GM18520 (cell line): ENCODE measurements around the gene FHIT.
"Not testable (repeated sequence)": the region's sequence is repeated elsewhere in the genome, so short reads cannot be mapped to it uniquely, and the experiment has no call there.

Experiments
- ATAC-seq: cut with Tn5 transposase; IDR thresholded peaks from one replicate; pipeline ENCODE4 v1.9.1; 2021; ENCODE audit not compliant: unreplicated experiment

The FHIT gene

DNA sequence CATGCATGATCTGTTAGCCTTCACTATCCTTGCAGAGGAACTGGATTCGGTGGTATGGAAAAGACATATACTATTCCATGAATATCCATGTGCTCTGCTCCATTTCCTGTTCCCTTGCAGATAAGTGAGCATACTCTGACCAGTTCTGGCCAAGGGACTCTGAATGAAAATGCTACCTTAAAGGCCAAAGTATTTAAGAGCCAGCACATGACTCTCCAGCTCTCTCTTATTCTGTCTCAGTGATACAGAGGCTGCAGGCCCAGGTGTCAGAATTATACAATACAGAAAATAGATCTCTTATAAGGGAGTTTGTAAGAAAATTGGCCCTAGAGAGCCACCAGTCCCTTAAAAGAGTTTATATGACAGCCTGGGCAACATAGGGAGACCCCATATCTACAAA is 1421.7 kb downstream of the FHIT start:
- no peak for ATAC-seq

DNA sequence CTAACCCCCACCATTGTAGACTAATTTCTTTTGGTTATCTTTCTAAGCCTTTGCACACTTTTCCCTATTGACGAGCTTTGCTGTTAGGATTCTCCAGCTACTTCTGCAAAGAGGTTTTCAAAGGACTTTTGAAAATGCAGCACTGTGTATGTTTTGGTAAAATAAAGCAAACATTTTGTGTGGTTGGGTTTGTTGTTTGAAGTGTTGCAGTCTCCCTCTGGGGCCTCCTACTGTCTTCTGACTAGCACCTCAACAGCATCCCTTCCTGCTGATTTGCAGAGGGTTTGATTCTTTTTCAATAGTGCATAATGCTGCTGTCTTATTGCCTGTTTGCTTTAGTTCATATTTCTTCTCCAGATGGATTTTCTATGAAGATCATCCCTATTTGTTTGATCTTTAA is 1426.4 kb downstream of the FHIT start:
- no peak for ATAC-seq

DNA sequence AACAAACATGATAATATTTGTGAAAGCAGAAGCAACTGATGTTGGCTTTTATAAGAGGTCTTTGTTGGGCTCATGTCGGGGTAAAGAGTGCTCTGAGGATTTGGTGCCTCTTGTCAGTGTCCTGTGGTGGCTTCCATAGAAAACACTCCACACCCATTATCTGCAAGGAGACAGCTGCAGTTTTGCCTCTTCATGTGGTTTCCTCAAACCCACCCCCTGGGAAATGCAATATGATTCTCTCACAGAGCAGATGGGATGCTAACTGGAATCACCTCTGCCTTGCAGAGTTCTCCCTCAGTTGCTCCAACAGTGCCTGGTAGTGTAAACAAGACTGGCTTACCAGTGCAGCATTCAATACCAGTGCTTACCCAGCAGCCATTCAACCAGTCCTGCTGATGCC is 1430.0 kb downstream of the FHIT start:
- no peak for ATAC-seq

DNA sequence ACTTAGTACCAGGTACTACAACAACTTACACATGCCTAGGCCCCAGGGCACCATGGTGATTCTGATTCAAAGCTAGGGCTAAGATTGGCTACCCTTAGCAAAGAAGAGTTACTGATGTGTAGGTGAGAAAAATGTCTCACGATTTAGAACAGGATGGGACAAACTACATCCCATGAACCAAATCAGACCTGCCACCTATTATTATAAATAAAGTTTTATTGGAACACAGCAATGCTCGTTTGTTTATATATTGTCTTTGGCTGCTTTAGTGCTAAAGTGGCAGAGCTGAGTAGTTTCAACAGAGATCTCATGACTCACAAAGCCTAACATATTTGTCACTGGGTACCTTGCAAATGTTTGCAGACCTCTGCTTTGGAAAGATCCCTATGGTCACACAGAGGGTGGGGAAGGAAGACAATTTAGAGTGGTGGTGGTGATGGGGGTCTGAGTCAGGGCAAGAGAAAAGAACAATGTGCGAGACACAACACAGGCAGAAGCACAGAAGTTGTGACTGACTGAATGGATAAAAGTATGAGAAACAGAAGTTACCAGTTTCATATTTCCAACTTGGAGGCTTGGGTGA is 1430.8 kb downstream of the FHIT start:
- no peak for ATAC-seq

DNA sequence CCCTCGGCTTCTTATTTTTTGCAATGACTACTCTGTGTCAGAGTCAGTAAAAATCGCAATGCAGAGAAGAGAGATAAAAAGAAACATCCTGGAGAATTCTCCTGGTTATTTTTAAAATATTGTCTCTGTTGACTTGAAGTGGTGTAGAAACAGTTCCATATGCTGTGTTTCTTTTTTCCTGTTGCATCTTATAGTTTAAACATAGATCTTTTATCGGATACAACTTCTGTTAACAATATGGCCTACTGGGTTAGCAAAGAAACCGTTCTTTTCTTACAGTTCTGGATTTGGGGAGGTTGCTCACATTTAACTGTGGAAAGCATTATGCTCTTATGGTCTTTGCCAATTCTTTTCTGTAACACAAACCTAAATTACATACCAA is 1432.3 kb downstream of the FHIT start:
- no peak for ATAC-seq

DNA sequence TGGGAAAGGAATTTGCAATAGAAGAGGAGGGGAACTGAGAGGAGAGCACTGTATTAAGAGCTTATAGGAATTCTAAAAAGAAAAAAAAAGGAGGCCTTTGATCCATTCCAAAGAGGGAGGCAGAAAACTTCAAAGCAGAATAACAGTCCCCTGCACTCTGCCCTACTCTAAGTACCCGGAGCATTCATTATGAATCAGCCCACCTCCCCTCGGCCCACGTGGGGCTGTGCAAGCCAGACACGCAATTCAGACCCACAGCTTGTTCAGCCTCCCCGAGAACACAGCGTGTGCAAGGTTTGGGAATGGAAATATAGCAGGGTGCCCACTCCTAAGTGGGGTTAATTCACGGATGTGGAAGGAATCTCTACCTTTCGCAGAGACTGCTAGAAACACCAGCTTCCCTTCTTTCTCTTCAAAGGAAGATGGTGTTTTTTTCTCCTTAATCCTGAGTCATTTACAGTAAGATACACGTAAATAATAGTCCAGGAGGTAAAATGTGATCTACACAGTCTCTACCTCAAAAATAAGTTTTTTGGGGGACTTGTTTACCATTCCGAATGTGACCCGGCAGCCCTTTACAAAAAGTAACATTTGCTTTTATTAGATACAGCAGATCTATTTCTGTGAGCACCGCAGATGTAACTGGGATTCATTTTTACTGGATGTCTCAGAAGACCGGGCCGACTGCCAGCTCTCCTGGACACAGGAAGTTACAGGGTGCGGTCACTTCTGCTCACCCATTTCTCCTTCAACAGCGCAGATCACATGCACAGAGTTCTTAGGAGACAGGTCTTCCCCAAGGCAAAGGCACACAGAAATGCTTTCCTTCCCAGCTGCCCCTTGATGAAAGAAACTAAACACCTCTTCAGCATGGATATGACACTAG is 1433.0 kb downstream of the FHIT start:
- ATAC-seq = no peak

DNA sequence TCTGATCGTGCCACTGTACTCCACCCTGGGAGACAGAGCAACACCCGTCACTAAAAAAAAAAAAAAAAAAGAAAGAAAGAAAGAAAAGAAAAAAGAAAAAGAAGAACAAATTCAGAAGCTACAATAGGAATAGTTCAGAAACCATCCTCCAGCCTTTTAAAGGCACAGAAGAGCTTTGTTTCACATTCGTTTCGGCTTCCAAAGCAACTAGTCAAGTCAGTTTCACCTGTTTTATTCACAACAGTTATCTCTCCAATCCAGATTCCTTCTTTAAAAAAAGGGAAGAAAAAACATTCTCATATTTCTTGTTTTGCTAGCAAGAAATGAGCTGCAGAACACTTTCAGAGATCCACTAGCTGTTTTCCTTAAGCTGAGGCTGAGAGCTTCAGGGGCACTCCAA is 1433.7 kb downstream of the FHIT start:
- no peak for ATAC-seq

DNA sequence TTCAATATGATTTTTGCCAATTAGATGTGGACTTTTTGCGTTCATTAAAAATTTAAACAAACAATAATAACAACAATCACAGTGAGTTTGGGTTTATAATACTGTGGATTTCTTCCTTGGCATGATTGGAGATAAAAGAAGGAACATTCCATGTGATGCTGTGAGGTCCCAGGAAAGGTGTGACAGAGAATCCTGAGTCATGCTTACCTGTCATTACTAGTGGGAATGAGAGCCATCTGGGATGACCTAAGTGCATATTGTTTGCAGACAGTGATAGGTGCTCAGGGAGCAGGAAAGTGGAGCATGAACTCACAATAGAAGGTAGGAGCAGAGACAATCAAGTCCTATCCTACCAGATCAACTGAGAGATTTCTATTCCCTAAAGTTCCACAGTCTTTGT is 1434.9 kb downstream of the FHIT start:
- no peak for ATAC-seq

DNA sequence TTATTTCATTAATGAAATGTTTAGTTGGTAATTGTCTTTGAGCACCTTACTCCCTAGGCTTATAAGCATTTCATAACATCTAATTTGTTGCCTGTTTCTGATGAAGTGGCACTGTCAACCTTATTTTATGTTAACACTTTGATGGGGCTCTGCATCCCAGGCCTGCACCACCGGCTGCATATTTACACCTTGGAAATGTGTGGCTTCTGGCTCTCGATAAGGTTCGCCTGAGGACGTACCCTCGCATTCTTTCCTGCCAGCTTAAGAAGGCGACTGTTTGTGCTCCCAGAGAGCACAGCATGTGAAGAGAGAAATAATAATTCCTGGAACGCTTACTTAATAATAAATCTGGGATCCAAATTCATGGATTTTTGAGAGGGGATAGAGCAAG is 1438.1 kb downstream of the FHIT start:
- ATAC-seq = no peak

DNA sequence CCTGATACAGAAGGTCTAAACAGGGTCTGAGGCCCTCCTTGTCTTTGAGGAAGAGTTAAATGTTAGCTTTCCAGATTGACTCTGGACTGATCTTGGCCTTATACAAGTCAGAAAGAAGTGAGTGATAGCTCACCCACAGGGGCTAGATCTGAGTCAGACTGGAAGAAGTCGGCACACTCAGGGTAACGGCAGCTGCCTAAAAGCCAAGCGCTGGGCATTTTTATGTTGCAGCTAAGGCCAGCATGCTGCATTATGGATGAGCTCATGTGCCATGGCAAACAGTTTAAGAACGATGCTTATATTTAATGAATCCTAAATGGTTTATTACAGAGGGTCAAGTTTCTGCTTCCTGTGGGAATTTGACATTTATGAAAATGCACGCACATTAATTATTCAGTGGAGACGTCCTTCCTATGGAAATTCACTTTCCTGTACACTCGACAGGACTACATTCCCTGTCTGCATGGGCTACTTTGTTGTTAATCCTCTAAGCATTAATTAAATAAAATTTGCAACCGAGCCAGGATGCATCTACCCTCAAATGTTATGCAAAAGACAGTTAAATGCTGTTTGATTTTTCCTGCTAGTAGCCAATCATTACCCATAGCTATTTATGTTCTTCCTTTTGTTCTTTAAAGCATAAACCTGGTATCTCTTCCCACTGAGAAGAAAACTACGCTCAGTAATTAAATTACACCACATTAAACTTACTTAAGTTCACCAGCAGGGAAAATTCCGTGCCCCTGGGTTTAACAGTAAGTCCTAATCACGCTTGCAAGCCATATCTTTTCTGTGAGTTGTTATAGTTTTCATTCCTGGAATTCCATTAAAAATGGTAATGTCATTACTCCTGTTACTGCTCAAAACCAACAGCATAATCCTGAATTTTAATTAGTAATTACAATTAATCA is 1438.8 kb downstream of the FHIT start:
- ATAC-seq = no peak

DNA sequence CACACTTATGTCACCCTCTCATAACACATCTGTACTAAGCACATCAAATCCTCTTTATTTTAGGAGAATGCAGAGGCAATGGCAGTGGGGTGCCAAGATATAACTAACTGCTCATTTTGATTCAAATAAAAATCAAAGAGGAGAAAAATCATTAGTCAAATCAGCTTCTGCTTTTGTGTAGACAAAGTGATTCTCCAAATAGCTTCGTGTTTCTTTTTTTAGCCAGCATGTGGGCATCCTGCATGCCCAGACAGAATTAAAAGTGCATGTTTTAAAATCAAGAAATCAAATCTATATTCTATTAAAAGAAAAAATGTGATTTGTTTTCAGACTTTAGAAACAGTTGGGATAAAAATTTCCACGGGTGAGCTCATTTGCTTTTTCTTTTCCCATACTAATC is 1440.1 kb downstream of the FHIT start:
- ATAC-seq = no peak

DNA sequence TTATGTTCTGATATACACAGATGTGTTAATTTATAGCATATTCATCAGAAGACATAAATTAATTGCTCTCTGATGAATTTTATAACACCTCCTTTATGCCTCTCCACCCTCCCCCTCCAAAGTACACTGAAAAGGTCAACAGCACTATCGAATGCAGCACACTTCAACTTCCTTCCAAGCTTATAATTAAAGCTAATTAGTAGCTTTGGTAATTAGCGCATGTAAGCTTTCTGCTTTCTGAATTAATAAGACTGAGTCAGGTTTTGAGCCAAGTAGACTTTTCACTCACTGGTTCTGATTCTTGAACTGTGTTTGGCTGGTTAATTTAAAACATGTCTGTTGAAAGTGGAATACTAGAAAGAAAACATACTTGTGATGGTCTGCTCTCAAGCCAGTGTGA is 1440.6 kb downstream of the FHIT start:
- no peak for ATAC-seq

DNA sequence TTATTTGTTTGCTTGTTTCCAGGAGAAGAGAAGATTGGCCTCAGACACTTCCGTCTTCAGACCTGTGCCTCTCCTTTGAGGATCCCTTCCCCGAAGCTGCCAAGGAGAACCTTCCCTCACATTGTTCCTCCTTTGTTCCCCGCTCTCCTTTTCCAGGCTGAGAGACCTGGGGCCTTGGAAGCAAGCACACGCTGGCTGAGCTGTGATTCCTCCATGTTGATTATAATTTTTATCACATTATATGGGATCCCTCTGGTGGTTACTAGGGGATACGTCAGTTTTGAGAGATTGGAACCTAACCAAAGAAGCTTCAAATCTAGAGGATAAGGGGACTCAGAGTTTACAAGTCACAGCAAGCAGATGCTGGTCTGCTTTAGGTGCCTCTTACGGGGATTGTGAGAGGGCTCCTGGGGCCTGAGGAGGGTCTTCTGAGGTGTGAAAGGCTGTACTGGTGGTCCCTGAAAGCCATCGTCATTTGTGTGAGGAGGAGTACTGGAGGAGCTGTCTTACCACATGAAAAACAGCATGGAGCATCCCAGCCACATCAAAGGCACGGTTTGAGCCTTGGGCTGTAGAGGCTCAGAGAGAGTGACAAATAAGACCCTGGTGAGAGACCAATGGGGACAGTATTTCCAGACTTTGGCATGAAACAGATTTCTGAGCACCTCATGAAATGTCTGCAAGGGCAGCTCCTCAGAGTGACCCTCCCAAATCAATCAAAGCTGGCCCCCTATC is 1441.4 kb downstream of the FHIT start:
- ATAC-seq = no peak

DNA sequence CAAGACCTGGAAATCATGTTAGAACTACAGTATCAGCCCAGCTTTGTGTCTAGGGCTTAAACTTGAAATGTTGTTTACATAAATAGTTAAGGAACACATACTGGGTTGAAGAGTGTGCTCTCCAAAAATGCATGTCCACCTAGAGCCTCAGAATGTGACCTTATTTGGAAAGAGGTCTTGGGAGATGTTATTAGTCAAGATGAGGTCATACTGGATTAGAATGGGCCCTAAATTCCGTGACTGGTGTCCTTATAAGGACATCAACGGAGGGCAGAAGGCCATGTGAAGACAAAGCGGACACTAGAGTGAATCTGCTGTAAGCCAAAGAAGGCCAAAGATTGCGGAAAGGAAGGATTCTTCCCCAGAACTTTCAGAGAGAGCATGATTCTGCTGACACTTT is 1442.2 kb downstream of the FHIT start:
- no peak for ATAC-seq

DNA sequence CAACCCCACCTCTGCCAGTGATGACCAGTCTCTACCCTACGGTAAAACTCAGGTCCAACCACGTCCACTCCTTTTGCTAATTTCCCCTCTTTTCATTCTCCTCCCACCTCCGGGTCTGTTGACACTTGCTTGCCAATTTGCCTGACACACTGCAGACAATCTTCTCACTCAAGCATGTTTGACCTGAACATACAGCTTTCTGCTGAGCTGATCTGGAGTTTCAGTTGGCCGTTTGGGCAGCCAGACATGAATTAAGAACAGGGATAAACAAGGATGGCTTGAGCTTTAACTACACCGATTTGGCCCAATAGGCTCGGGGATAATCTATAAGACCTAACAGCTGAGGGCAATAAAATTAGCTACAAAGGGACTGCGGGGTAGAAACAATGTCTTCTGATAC is 1442.8 kb downstream of the FHIT start:
- no peak for ATAC-seq

DNA sequence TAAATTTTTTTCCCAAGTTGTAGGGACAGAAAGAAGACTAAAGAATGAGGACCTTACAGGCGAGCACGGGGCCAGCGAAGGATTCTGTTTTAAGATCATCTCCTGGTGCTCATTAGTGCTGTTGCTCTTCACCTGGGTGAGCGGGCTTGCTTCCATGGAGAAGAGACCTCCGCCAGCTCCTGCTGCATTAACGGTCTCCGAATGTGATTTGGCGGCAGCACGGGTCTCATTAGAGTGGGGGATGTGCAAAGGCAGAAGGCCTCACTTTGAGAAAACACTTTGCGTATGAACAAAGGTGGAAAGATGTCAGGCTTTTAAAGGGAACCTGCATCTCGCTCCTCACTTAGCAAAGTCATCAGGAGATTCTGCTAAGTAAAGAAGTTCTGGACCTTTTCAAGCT is 1448.0 kb downstream of the FHIT start:
- ATAC-seq = no peak

DNA sequence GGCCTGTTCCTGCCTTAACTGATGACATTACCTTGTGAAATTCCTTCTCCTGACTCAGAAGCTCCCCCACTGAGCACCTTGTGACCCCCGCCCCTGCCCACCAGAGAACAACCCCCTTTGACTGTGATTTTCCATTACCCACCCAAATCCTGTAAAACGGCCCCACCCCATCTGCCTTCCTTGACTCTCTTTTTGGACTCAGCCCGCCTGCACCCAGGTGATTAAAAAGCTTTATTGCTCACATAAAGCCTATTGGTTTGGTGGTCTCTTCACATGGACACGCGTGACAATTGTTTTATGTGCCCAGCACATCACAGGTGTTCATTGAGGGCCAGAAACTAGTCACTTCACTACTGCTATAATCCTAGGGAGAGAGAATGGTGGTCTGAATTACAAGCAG is 1448.8 kb downstream of the FHIT start:
- ATAC-seq = not testable (repeated sequence)

DNA sequence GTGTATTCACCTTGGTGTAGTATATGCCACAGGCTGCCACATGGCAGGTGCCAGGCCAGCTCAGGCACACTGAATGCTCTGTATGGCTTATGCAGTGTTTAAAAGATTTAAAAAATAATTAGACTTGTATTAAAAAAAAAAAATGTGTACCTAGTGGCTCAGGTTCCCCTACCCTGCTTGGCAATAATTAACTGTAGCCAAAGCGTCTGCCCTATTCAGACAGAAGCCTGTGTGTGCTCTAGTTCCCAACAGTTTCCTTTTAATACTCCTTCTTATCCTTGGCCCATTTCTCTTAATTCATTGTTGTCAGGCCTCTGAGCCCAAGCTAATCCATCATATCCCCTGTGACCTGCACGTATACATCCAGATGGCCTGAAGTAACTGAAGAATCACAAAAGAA is 1449.2 kb downstream of the FHIT start:
- no peak for ATAC-seq

DNA sequence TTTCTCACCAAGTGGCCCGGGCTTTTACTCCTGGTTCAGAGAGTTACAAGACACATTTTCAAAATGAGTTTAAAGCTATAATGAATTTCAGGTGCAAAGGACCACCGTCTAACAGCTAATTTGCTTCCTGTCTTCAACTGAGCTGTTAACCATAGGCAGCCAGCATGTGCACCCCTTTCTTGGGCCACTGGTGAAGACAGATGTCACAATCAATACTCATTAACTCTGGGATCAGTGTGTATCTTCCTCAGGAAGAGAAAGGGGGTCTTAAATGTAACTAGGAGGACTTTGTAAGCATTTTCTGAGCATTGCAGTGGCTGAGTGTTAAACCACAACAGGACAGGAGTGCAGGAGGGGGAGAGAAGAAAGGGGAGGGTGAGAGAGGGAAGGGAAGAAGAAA is 1450.8 kb downstream of the FHIT start:
- ATAC-seq = no peak

DNA sequence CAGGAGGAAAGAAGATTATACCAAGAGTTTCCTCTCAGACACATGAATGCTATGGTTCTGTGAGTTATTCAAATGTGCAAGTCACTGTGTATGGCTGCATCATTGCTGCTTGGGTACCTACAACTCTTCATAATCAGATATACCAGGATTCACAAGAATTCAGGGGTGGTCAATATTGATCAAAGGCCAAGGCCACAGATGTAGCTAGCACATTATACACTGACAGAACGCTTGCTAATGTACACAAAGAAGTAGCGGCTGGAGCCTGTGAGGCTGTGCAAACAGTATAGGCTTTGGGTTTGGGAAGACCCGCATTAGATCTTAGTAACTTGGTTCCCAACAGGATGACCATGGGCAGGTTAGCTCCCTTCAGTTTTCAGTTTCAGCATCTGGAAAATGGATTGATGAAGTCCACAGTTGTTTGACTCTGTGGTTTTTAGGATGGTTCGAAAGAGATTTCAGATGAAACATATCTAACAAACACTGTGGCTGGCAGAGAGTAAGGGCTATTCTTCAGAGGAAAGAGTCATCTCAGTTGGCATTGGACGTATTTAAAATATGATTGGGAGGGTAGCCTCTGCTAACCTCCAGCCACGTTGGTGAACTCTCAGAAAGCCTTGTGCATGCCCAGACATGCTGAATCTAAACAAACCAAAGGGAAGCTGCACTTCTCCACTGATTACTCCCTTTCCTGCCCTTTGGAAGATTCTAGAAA is 1452.7 kb downstream of the FHIT start:
- ATAC-seq = no peak

DNA sequence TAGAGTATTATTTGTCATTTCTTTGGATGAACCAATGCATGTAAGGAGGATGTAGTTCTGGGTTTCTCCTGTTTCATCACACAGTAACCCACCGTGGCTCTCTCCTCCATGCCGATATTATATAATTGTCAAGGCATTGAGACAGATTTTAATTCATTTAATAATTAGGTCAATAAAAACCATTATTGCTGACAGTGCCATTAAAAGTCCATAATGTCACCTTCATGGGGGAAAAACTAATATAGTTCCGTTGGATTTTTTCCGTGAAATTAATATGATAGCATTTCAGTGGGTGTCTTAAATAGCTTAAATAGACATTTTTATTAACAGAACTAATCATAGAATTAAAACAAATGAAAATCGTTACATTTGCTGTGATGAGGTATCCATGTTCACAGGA is 1453.7 kb downstream of the FHIT start:
- no peak for ATAC-seq
